GM15510 (cell line): ENCODE data around the gene IPO9.

Source experiments
- POLR2A ChIP-seq: IDR thresholded peaks from 3 replicates; pipeline ENCODE4 v1.6.1; 2011; ENCODE audit warnings: borderline replicate concordance; ENCODE audit not compliant: insufficient read length; ENCODE audit errors: extremely low read depth

IPO9 gene

DNA sequence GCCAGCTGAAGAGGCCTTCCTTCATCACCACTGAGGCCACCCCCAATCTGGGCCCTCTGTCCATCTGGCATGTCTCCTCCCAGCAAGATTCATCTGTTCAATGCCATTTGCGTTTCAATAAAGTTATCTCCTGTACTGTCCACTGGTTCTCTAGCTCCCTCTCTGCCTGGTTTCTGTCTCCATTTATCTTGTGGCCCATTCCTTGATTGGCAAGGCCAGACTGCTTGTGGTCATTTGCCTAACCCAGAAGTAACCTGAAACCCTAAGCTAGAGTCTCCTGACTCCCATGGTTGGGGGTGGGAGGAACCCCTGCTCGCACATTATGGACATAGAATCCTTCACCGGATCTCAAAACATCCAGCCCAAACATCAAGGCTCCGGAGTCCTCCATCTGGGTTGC, 2.1 kb upstream of the IPO9 start:
- TF ChIP-seq POLR2A = no peak

DNA sequence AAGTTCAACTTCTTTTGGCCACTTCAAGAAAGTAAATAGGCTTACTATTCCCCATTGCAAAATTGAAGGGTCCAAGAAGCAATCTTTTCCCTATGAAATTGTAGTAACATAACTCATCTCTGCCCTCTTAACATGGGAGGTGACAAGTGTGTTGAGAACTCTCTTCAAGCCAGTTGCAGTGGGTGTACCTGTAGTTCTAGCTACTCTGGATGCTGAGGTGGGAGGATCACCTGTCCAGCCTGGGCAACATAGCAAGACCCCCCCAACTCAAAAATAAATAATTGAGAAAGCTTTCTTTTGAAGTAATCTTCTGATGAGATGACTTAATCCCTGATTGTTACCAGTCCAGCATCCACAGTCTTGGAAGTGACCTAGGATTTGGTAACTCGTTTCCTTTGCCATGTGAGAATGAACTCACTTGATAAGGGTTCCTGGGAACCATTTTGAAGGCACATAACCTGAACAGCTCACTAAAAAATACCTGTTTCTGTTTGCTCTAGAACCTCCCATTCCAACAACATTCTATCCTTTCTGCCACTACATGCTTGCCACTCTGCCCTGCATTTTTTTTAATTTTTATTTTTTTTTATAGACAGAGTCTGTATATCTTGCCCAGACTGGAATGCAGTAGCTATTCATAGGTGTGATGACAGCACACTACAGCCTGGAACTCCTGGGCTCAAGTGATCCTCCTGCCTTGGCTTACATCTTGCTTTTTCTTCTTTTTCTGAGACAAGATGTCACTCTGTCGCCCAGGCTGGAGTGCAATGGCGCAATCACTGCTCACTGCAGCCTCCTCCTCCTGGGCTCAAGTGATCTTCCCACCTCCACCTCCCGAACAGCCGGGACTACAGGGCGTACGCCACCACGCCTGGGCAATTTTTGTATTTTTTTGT, 1.4 kb upstream of the IPO9 start:
- TF ChIP-seq POLR2A = no peak

DNA sequence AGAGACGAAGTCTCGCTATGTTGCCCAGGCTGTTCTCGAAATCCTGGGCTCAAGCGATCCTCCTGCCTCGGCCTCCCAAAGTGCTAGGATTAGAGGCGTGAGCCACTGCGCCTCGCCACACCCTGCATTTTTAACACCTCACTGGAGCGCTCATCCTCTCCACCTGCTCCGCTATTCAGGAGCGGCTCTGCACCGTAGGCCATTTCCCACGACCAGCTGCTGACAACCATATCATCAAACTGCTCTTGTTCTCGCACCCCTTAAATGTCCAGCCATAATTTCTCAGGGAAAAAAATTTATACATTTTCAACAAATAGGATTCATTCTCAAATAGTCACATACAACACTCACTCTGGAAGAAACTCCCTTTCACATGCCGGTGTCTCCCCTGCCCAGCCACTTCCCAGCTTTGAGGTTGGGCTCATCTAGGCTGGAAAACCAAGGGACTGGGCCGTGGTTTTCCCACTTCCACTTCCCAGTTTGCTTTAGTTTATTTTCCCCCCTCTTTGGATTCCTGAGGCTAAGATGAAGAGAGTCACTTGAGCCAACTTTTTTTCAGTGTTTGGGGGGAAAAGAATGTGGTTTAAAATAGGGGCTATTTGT, 639 bp upstream of the IPO9 start:
- no peak for TF ChIP-seq POLR2A

DNA sequence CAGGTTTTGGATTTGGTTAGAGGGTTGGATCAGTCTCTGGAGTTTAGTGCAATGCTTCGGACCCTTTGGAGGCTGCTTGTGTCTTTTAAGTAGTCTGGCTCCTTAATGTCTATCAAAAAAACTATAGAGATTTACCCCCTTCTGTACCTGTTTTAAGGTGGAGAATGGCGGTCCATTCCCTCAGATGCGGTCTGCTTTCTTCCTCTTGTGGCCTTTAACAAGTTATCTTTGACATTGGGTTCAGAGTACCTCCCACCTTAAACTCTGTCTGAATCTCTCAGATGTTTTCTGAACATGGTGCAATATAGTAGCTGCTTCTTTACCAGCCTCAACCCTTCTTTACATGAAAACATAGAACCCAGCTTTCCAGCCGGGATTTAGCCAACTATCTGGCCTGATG, 2.4 kb downstream of the IPO9 start:
- no peak for TF ChIP-seq POLR2A

DNA sequence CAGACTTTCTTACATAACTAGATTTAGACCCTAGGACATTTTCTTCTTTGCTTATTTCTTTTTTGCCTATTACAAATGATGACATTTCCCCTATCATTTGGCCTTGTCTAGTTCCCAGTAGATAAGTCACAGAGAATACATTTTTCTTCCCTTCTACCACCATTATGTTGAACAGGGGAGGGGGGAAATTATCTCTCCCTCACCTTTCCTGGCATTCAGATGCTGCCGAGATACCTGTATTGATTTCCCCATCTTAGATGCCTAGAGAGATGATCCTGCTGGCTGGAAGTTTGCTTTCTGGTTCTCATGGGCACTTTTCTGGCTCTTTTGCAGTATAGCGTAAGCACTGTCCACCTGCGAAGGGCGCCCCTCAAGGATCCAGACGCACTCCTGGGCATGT, 5.7 kb downstream of the IPO9 start:
- no peak for TF ChIP-seq POLR2A

DNA sequence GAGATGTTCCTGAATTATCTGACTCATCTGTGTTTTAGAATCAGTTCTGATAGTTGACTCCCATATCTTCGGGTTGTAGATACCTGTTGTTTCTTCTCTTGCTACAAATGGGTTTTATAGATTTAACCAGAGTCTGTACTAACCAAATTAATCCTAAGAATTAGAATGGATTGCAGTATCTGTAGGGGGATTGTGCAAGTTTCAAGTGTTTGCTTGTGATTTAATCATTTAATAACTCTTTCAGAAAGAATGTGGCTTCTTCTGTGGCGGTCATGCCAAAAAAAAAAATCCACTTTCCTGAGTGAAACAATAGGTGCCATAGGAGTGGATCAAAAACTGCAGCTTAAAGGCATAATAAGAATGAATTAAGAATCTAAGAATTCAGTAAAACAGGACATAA, 9.4 kb downstream of the IPO9 start:
- no peak for TF ChIP-seq POLR2A

DNA sequence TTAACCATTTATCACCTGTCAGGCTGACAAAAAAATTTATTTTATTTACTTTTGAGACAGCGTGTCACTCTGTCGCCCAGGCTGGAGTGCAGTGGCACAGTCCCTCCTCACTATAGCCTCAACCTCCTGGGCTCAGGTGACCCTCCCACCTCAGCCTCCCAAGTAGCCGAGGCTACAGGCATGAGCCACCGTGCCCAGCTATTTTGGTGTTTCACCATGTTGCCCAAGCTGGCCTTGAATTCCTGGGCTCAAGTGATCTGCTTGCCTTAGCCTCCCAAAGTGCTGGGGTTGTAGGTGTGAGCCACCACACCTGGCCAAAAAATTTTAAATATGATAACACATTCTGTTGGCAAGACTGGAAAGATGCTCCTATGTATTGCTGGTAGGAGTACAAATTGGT, 11.1 kb downstream of the IPO9 start:
- TF ChIP-seq POLR2A = no peak

DNA sequence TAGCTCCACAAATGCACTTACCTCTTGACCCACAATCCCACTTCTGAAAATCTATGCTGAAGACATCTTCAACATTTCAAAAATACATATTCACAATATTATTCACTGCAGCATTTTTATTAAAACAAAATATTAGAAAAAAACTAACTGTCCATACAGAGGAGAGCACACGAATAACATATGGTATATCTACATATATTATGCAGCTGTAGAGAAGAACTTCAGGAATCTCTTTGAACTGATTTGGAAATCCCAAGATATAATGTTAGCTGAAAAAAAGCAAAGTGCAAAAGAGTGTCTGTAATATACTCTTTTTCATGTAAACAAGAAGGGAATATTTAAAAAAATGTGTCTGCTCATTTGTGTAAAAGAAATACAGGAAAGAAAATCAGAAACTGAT, 11.5 kb downstream of the IPO9 start:
- TF ChIP-seq POLR2A = no peak

DNA sequence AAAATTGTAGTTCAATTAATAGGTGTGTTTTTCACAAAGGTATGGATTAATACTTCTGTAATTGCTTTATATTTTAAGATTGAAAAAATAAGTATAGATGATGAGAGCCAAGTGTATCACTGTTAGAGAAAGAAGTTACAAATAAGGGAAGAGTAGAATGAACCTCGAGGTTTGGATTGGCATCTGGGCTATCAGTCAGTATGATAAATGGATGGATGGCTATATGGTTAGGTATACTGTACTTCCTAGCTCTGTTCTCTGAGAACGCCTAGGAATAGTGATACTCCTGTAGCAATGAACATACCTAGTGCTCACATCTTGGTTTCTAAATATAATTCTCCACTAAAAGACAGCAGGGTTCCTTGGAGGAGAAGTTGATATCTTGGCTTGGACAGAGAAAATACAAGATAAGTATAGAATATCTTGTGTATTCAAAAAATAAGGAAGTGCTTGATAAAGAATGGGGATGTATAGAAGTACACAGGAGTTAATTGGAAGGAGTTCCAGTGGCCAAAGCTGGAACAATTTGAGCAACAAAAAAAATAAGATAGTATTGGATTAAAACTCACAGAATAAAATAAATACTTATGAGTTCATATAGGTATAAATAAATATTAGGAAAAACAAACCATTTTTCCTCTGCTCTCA, 12.4 kb downstream of the IPO9 start:
- TF ChIP-seq POLR2A = no peak

DNA sequence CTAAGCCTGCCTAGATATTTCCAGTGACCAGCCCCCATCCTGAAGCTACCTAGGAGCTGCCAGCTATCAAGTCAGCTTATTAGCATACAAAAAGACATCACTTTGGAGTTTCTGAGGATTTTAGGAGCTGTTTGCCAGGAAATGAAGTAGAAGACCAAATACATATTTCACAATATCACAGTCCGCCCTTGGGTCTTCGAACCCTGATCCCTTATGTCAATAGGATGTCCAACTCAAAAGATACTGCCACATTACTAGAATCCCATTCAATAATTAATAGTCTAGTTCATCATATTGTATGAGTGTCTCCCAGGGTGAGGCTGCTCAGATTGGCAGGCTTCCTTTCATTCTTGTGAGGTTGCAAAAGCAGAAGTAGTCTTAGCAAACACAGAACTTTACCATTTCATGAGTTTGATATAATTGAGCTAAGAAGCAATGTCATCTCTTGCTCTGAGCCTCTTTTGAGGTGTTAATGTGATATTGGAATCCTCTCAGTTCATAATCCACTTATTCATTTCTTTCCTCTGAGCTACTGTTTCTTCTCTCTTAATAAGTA, 13.6 kb downstream of the IPO9 start:
- no peak for TF ChIP-seq POLR2A

DNA sequence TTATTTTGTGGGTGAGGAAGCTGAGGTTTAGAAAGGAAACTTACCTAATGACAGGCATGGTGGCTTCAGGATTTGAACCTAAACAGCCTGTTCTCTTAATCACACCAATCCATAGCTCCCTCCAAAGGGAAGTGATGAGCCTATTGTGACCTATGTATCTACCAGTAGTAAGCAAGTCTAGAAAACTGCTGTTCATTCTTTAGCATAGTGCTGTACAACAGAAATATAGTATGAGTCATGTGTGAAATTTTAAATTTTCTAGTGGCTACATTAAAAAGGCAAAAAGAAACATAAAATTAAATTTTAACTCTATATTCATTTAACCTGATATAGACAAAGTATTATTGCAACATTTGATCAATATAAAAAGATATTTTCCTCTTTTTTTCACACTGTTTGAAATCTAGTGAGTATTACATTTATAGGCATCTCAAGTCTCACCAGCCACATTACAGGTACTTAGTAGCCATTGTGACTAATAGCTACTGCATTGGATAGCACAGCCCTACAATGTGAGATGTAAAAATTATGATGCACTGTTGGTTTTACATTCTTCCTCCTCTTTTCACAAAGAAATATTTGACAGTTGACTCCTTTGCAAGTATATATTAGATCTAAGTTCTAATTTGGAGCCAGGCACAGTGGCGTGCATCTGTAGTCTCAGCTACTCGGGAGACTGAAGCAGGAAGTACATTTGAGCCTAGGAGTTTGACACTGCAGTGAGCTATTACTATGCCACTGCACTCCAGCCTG, 16.6 kb downstream of the IPO9 start:
- TF ChIP-seq POLR2A = no peak

DNA sequence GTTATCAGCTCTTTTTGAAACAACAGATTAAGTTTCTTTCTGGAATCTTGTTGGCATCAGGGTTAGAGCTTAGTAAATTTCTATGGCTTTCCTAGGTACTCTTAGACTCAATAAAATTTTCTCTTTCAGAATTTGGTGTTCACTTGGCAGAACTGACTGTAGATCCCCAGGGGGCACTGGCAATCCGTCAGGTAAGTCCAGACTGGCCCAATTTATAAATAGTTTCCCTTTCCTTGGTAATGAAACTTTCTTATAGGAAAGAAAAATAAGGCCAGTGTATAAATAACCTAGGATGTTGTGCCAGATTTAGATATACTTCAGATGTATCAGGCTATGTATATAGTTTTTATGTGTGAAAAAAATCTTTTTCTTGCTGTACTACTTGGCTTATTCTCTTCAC, 18.2 kb downstream of the IPO9 start:
- no peak for TF ChIP-seq POLR2A

DNA sequence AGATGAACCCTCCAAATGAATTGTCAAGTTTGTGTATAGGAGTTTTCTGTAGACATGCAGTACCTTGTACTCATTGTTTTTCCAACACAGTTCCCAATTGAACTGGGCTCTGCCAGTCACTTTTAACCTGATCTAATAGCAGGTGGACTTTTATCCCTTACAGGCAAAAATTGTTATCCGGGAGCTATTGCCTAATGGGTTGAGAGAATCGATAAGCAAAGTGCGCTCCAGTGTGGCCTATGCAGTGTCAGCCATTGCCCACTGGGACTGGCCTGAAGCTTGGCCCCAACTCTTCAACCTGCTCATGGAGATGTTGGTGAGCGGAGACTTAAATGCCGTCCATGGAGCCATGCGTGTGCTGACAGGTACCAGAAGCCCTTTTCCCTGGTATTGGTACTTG, 19.3 kb downstream of the IPO9 start:
- no peak for TF ChIP-seq POLR2A

DNA sequence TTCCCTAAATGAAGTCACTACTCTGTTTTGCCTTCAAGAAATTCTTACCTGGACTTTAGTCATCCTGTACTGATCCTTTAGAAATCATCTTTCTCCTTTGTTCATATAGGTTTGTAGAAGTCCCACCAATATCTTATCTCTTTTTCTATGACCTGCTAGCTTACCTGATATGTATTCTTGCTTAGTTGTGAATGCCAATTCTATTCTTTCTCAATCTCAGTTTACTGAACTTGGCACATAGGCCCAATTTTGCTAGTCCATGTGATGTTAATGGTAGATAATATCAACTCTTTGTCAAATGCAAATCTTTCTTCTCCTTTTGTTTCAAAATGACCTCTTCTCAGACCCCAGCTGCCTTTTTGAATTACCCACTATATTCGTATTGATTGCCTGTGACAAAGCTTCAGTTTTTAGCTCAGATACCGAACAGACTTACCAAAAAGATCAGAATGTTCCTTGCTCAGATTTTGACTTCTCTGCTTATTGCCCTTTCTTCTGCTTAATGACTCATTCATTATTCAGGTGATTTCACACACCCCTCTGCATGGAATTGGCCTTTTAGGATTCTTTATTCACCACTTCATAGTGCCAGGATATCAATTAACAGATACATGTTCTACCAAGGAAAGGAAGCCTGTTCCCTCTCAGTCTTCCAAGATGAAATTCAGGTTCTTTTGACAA, 20.6 kb downstream of the IPO9 start:
- TF ChIP-seq POLR2A = no peak

DNA sequence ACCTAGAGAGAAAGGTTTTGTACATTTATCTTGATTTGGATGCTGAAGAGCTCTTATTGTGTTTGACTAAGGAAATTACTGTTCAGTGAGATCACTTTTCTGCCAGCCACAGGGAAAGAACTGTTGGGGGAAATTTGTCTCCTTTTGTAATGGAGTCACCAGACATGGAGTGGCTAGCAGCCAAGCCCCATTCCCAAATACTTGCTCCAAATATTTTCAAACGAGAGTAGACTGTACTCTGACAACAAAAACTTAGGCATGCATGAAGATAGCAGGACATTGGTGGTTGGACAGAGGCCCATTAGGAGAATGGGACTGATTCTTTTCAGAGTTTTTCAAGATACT, 21.1 kb downstream of the IPO9 start:
- TF ChIP-seq POLR2A = no peak

DNA sequence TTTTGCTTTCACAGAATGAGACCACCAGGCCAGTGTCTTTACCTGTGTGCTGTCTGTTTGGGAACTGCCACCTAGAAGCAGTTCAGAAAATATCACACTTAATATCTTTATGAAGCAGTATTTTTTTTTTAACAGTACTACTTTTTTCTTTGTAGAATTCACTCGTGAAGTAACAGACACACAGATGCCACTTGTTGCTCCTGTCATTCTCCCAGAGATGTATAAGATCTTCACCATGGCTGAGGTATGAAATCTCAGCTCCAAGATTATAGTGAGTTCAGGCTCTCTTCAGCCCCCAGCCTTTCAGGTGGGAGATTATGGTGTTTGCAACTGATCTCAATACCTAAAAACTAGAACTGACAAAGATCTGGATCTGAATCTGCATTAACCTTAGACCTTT, 23.0 kb downstream of the IPO9 start:
- TF ChIP-seq POLR2A = no peak
